NCI-H1105 treated with DMSO at 0.1 percent for 48 hours (cell line): ENCODE measurements around the gene CFAP410.
"Not testable (repeated sequence)": the region's sequence is repeated elsewhere in the genome, so short reads cannot be mapped to it uniquely, and the experiment has no call there.

Experiments used
- DNase-seq: peaks from one replicate; lab custom pipeline; 2025; lab: John Stamatoyannopoulos, UW

The CFAP410 gene

GRCh38 chr21:44350773-44351481 is 11.7 kb upstream of the CFAP410 start:
- no peak for DNase-seq

GRCh38 chr21:44349847-44350772 is 10.9 kb upstream of the CFAP410 start:
- no peak for DNase-seq

- no peak for DNase-seq
Measured at GRCh38 chr21:44349416-44349846, 10.2 kb upstream of the CFAP410 start.

- no peak for DNase-seq
Measured at GRCh38 chr21:44348861-44349260, 9.7 kb upstream of the CFAP410 start.

- peak; percentile 83 for DNase-seq
Measured at GRCh38 chr21:44347911-44348451, 8.8 kb upstream of the CFAP410 start.

- DNase-seq, result no peak
Measured at GRCh38 chr21:44345495-44345894, 6.3 kb upstream of the CFAP410 start.

DNA sequence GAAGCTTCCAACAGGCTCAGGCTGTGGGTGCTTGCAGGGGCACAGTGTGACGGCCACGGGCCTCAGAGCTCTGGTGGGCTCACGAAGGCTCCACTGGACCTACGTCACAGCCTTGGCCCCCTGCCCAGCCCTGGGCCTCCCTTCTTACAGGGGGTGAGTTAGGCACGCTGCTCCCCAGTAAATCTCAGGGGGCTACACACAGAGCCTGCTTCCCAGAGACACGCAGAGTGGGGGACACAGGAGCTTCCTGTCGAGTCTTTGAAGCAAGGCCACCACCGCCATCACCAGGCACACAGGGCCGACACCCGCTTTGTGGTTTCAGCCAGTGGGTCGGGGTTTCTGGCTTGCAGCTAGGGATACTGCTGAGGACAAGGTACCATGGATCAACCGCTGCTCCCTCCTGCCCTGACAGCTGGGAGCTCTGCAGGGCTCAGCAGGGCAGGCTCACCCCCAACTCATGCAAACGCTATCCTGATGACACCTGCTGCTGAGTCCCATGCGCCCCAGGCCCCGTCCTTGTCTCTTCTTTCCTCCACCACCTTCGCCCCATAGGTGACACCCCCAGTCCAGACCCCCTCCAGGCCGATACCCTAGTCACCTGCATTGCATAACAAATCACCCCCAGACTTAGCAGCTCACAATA is 5.5 kb upstream of the CFAP410 start:
- DNase-seq, result no peak

DNA sequence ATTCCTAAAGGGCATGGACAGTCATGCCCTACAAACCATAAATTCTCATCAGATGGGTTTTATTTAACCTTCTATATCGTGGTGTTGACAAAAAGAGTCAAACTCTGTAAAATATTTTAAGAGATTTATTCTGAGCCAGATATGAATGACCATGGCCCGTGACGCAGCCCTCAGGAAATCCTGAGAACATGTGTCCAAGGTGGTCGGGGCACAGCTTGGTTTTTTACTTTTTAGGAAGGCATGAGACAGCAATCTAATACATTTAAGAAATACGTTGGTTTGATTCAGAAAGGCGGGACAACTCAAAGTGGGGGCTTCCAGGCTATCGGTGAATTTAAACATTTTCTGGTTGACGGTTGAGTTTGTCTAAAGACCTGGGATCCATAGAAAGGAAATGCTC is 3.8 kb upstream of the CFAP410 start:
- DNase-seq, result not testable (repeated sequence)

DNA sequence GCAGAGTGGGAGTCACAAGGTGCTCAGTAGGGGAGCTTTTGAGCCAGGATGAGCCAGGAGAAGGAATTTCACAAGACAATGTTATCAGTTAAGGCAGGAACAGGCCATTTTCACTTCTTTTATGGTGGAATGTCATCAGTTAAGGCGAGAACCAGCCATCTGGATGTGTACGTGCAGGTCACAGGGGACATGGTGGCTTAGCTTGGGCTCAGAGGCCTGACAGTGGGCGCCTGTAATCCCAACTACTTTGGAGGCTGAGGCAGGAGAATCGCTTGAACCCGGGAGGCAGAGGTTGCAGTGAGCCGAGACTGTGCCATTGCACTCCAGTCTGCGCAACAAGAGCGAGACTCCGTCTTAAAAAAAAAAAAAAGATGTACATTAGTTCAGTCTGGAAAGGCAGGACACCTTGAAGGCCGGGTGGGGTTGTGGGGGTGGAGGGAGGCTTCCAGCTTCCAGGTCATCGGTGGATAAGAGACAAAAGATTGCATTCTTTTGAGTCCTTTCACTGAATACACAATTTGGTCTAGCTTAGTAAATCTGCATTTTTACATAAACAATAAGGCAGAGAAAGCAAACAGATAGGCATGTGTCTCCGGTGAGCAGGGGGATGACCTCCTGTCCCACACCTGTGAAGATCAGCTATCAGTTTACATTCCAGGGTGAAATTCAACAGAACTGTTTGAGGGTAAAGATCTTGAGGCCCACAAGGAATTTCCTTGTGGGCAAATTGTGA is 2.7 kb upstream of the CFAP410 start:
- not testable (repeated sequence) for DNase-seq

DNA sequence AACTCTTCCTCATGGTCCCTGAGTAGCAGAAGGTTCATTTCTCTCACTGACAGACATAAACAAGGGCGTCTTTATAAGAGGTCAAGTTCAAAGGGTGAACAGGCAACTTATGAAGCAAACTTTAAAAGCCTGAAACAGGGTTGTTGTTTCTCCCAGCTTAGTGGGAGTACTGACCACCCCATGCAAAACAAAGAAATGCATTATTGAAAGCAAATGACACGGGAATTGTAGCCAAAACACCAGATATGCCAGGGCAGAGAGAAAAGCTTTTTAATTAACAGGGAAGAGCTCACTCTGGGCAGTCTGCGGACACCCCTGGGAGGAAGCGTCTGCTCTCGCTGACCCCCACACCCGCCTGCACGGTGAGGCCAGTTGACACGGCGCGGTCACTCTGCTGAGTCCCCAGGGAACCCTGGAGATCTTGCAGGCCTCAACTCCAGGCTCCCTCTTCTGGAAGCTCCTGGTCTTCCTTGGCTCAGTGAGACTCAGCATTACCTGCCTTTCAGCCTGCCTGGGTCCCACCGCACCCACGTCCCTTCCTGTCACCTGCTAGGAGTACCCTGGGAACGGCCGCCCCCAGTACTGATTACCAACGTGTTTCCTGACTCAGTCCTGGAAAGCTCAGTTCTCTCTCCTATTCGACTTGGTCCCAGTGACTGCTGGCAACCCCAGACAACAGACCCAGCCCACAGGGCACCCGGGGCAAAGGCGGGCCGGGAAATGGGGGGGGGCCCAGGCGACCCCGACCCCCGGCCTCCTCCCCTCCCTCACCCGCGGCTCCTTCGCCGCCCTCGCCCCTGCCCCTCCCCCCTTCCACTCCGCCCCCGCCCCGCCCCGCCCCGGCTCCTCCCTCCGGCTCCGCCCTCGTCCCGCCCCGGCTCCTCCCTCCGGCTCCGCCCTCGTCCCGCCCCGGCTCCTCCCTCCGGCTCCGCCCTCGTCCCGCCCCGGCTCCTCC is 972 bp downstream of the CFAP410 start:
- peak; percentile 59 for DNase-seq

GRCh38 chr21:44337449-44337848 is 1.7 kb downstream of the CFAP410 start:
- no peak for DNase-seq

GRCh38 chr21:44335266-44336059 is 3.7 kb downstream of the CFAP410 start:
- no peak for DNase-seq

DNA sequence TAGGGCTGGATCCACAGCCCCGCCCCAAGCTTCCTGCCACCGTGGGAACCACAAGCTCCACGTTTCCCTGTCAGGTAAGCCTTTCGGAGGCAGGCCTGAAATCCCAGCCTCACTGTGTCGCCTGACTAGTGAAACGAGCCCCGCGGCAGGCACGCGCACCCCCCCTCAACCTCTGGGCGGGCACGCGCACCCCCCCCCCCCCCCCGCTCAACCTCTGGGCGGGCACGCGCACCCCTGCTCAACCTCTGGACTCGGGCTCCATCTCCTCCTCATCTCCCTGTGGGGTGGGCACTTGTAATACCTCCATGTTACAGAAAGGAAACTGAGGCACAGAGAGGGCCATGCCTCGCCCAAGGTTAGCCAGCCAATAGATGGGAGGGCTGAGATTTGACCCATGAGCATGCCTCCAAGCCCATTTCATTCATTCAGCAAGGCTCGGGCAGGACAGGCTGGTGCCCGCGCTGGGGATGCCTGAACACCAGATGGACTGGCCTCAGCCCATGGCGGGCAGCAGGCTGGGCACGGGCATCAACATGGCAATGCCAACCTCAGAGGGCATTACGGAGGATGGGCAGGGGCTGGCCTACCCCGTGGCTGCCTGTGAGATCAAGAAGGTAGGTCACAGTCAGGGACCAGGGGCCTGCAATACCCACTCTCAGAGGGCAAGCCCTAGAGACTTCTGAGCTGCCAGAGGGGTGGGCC is 4.7 kb downstream of the CFAP410 start:
- DNase-seq, result no peak

- DNase-seq, result no peak
Measured at GRCh38 chr21:44333509-44334328, 5.5 kb downstream of the CFAP410 start.

DNA sequence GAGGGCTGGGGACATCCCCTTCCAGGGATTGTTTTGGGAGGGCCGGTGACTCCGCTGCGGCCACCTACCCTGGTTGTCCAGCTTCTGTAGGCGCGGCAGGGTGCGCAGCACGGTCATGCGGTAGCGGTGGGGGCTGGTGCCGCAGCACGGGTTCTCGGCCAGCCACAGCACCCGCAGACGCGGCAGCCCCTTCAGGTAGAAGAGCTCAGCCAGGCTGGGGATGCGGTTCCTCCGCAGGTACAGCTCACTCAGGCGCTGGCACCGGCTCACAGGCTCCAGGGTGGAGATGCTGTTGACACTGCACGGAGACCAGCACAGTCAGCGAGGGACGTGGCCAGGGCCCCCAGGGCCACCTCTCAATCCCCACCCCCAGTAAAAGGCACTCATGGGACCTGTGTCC is 6.2 kb downstream of the CFAP410 start:
- DNase-seq, result no peak

GRCh38 chr21:44332383-44332782 is 6.8 kb downstream of the CFAP410 start:
- DNase-seq, result no peak

DNA sequence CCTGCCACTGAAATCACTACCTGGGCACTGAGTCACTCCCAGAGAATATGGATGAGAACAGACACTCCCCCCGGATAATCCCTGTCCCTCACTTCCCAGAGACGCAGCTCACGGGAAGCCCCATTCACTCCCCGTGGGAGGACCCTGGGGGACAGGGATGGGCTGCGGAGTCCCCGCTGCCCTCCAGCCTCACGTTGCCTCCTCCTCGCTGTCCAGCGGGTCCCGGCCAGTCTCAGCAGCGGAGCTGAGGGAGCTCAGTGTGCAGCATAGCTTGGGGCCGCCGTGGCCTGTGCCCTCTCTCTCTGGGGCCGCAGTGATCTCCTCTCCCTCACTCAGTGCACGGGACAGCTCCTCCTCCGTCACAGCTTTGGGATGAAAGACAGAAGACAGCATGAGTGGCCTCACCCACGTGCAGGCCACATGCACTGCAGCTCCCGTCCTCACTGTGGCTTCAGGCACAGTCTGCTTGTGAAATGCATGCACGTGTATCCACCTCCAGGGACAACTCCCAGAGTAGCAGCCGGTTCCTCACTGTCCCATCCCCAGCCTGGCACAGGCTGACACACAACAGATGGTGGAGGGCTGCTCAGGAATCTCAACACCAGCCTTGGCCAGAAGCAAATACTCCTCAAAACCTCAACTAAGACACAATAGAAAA is 7.4 kb downstream of the CFAP410 start:
- DNase-seq, result no peak

- no peak for DNase-seq
Measured at GRCh38 chr21:44331209-44331608, 8.0 kb downstream of the CFAP410 start.
